Heart left ventricle (tissue), 13 donors: ENCODE measurements around the gene WDR7.

Source experiments
- CTCF ChIP-seq, 12 donors: fragments of 200-600 bp; sonication (generic) in 4 of 12; IDR thresholded peaks; one replicate each; pipeline versions ENCODE4 v1.5.0 to v1.8.0; 2018 to 2022; ENCODE audit warnings: antibody characterized with exemption in 12 of 12, mild to moderate bottlenecking in 5 of 12
- POLR2A ChIP-seq, 2 donors: fragments of 450-650 bp; IDR thresholded peaks; one replicate each; pipeline ENCODE4 v1.6.1; 2017; ENCODE audit warnings: antibody characterized with exemption in 2 of 2, mild to moderate bottlenecking in 2 of 2, moderate library complexity in 2 of 2
- donor health status: ischemic (EF 13 %, LVEDD 7.1; RV severe dilation, severe dysfunction).
- donor health status: DM: no; HTN: yes; CAD: no.
- donor health status: DM: no; HTN: no; CAD: no.
- donor health status: ischemic (EF 25% LVEDD 6.9; RV normal size, moderate dysfunction).
- donor health status: ischemic (EF 25% LVEDD 5.7; RV mildly dilated, moderate dysfunction).
- donor health status: ischemic (EF 35%, LVEDD 5.7; RV mildly dilated, moderate dysfunction).
- donor health status: nonischemic (EF 11% LVEDD 7.7; RV severe dilation, severe dysfunction).
- donor health status: DM: yes; HTN: yes; CAD: no.
- donor health status: PGD.
- donor health status: ischemic (EF 29% LVEDD 5.4; RV normal size, mild dysfunction).
- donor health status: nonischemic (EF 23%, LVEDD 6.1; RV moderate dilation, normal function).

- no peak for TF ChIP-seq CTCF (IDR thresholded peaks at IDR 0.05)
- TF ChIP-seq POLR2A (IDR thresholded peaks at IDR 0.05): no peak
These were observed 275.6 kb downstream of the WDR7 start for GRCh38 chr18:56926734-56927133.
